Bronchial epithelial cell (primary cell): ENCODE data around the gene LSM14A. TPM values are rescaled to one million over a fixed set of nuclear protein-coding genes. Genes with fewer than 3 reads are reported as not detected.
A peak's percentile ranks its signal among the peaks of the same experiment; 100 is the strongest.
"Not testable (repeated sequence)": the region's sequence is repeated elsewhere in the genome, so short reads cannot be mapped to it uniquely, and the experiment has no call there.

Experiments used
- DNase-seq: peaks from one replicate; pipeline ENCODE4 v3.0.0-alpha.2; 2010; ENCODE audit warnings: low read depth
- FAIRE-seq: peaks from 2 replicates; lab custom pipeline; 2011; peaks lifted over from hg19 to GRCh38; lab: Jason Lieb, UNC
- H3K27me3 ChIP-seq: 2 replicates; pipeline ENCODE4 v1.5.1; 2011; ENCODE audit warnings: low read length; ENCODE audit not compliant: control insufficient read depth, insufficient read depth
- H3K36me3 ChIP-seq: 2 replicates; pipeline ENCODE4 v1.5.1; 2011; ENCODE audit warnings: low read length; ENCODE audit not compliant: control insufficient read depth, insufficient read depth
- H3K4me3 ChIP-seq: 2 replicates; pipeline ENCODE4 v1.5.1; 2011; ENCODE audit warnings: mild to moderate bottlenecking, low read depth, low read length, control low read depth
- CTCF ChIP-seq: IDR thresholded peaks from 2 replicates; pipeline ENCODE4 v1.5.1; 2011; ENCODE audit warnings: mild to moderate bottlenecking, moderate library complexity, low read length, control low read depth, inconsistent platforms; ENCODE audit not compliant: insufficient read depth, severe bottlenecking
- total RNA-seq: library from RNA; depleted of rRNA; stranded (reverse); fragments of >200 nt; gene quantifications from 2 replicates; pipeline ENCODE4 v1.2.1, GENCODE V29; 2014

The LSM14A gene
- total RNA-seq, 1 donor from 2014 or later = 86.1 TPM

- no peaks in the 10 kb centered on the region for H3K27me3 ChIP-seq
- H3K36me3 ChIP-seq = no peaks in the 10 kb centered on the region
- FAIRE-seq = no peak
- no peak for DNase-seq
- TF ChIP-seq CTCF = no peak
- H3K4me3 ChIP-seq = no peak overlapping the region
These were observed 41.2 kb upstream of the LSM14A start for GRCh38 chr19:34131100-34131499.

DNA sequence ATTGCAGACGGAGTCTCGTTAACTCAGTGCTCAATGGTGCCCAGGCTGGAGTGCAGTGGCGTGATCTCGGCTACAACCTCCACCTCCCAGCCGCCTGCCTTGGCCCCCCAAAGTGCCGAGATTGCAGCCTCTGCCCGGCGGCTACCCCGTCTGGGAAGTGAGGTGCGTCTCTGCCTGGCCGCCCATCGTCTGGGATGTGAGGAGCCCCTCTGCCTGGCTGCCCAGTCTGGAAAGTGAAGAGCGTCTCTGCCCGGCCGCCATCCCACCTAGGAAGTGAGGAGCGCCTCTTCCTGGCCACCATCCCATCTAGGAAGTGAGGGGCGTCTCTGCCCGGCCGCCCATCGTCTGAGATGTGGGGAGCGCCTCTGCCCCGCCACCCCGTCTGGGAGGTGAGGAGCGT, 40.2 kb upstream of the LSM14A start:
- H3K36me3 ChIP-seq, DNase-seq, FAIRE-seq, H3K4me3 ChIP-seq, H3K27me3 ChIP-seq: not testable (repeated sequence)

GRCh38 chr19:34132706-34133105, 39.6 kb upstream of the LSM14A start:
- not testable (repeated sequence) for H3K27me3 ChIP-seq, H3K36me3 ChIP-seq, H3K4me3 ChIP-seq, FAIRE-seq, DNase-seq

DNA sequence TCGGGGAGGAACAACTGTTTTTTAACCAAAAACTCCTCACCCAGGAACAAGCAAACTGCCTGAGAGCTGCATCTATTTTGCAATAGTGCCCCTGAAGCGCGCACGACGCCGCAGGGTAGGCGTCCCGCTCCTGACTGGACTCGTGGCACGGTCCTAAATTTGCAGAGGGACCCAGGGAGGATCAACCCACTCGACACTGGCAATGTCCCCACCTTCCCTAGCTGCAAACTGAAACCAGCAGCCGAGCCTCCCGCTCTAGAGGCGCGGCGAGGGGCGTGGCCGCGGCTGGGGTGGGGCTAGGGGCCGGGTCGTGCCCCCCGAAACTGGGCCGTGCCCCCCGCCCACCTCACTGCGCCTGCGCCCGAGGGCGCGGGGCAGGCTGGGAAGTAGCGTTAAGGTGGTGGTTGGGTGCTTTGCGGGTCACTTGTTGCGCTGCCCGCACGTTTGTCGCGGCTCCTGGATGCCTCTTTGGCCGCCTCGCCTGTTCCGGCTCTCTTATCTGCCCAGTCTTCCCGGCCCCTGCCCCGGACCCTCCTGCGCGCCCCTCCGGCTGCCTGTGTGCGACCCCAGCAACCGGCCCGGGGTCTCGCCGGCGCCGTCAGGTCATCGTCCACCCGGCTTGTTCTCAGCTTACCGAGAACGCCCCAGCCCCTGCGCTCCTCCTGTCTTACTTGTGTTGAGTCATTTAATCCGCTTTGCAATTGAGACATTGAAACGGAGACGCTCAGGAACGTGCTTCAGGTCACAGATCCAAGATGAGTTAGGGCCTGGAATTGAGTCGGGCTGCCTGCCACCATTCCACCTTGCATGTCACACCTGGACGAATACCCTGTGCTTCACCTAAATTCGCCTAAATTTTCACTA, 37.9 kb upstream of the LSM14A start:
- FAIRE-seq (no peak), DNase-seq (peak; percentile 66)
- Histone ChIP-seq H3K4me3 (peak overlapping the region; percentile 63), H3K27me3 (no peaks in the 10 kb centered on the region), H3K36me3 (no peaks in the 10 kb centered on the region)
- TF ChIP-seq CTCF = no peak

DNA sequence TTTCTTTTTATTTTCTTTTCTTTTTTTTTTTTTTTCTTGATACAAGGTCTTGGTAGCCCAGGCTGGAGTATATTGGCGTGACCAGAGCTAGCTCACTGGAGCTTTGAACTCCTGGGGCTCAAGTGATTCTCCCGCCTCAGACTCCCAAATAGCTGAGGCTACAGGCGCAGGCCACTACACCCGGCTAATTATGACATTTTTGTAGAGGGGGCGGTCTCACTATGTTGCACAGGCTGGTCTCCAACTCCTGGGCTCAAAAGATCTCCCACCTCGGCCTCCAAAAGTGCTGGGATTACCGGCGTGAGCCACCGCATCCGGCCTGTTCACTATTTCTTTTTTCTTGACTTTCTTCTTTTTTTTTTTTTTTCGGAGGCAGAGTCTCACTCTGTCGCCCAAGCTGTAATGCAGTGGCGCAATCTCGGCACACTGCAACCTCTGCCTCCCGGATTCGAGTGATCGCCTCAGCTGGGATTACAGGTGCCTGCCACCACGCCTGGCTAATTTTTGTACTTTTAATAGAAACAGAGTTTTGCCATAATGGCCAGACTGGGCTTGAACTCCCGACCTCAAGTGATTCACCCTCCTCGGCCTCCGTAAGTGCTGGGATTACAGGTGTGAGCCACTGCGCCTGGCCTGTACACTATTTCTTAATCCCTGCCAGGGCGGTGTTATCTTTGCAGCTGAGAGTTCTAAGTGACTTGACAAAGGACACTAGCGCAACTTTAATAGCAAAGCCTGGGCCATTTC, 37.1 kb upstream of the LSM14A start:
- no peaks in the 10 kb centered on the region for H3K36me3 ChIP-seq
- H3K4me3 ChIP-seq = peak overlapping the region; percentile 63
- FAIRE-seq = no peak
- TF ChIP-seq CTCF = no peak
- H3K27me3 ChIP-seq = no peaks in the 10 kb centered on the region
- DNase-seq = no peak

GRCh38 chr19:34135821-34136611, 36.3 kb upstream of the LSM14A start:
- no peak for FAIRE-seq

More at GRCh38 chr19:34135821-34136611, 36.3 kb upstream of the LSM14A start:
- Histone ChIP-seq H3K4me3 (no peak overlapping the region), H3K27me3 (no peaks in the 10 kb centered on the region), H3K36me3 (no peaks in the 10 kb centered on the region)
- no peak for TF ChIP-seq CTCF
- no peak for DNase-seq
